DND-41 (cell line): ENCODE measurements around the gene ZNF273.

Source experiments
- ATAC-seq: fragments of 200-7000 bp; cut with Tn5 transposase; 3 replicates; pipeline ENCODE4 v1.9.1; 2021; ENCODE audit warnings: low read depth; ENCODE audit not compliant: insufficient read depth
- DNase-seq: peaks from one replicate; pipeline ENCODE4 v3.0.0-alpha.2; 2020
- H2AFZ ChIP-seq: 2 replicates; pipeline ENCODE4 v1.6.0; 2012; ENCODE audit warnings: low read depth, low read length
- H3K27ac ChIP-seq: 2 replicates; pipeline ENCODE4 v1.5.1; 2012; ENCODE audit warnings: low read length, inconsistent platforms
- H3K27me3 ChIP-seq: fragments of 200-600 bp; sonication (generic); 2 replicates; pipeline ENCODE4 v1.6.0; 2012; ENCODE audit warnings: low read length, mild to moderate bottlenecking, inconsistent platforms; ENCODE audit not compliant: insufficient read depth, poor library complexity
- H3K36me3 ChIP-seq: 2 replicates; pipeline ENCODE4 v1.5.1; 2012; ENCODE audit warnings: low read length, inconsistent platforms; ENCODE audit not compliant: insufficient read depth
- H3K4me1 ChIP-seq: 2 replicates; pipeline ENCODE4 v1.5.1; 2012; ENCODE audit warnings: mild to moderate bottlenecking, low read length; ENCODE audit not compliant: insufficient read depth
- H3K4me2 ChIP-seq: 2 replicates; pipeline ENCODE4 v1.6.0; 2012; ENCODE audit warnings: mild to moderate bottlenecking, moderate library complexity, low read length, inconsistent platforms; ENCODE audit not compliant: insufficient read depth
- H3K4me3 ChIP-seq, 2 experiments: fragments of 200-600 bp in 1 of 2; shearing (Covaris generic) in 1 of 2; 2 replicates each; pipeline ENCODE4 v1.5.1; 2012 to 2016; ENCODE audit warnings: inconsistent platforms in 2 of 2, low read length in 2 of 2, mild to moderate bottlenecking in 2 of 2, low read depth in 1 of 2, moderate library complexity in 1 of 2
- H3K79me2 ChIP-seq: 2 replicates; pipeline ENCODE4 v1.6.0; 2012; ENCODE audit warnings: low read length, inconsistent platforms; ENCODE audit not compliant: insufficient read depth
- H3K9ac ChIP-seq: 2 replicates; pipeline ENCODE4 v1.6.0; 2012; ENCODE audit warnings: low read depth, mild to moderate bottlenecking, inconsistent platforms, low read length, moderate library complexity
- H3K9me3 ChIP-seq: 2 replicates; pipeline ENCODE4 v1.5.1; 2012; ENCODE audit warnings: low read length, moderate library complexity, mild to moderate bottlenecking, inconsistent platforms; ENCODE audit not compliant: insufficient read depth, severe bottlenecking
- H4K20me1 ChIP-seq: 2 replicates; pipeline ENCODE4 v1.6.0; 2012; ENCODE audit warnings: low read length; ENCODE audit not compliant: insufficient read depth
- EZH2 ChIP-seq: IDR thresholded peaks from 3 replicates; pipeline ENCODE4 v1.6.1; 2012; ENCODE audit warnings: borderline replicate concordance, low read depth, mild to moderate bottlenecking, moderate library complexity, low read length, inconsistent platforms; ENCODE audit not compliant: severe bottlenecking
- TF ChIP-seq, protein P1 (sequence below): IDR thresholded peaks from 2 replicates; pipeline ENCODE4 v1.5.1; 2012; ENCODE audit warnings: borderline replicate concordance, low read length, moderate library complexity, mild to moderate bottlenecking; ENCODE audit not compliant: poor library complexity, severe bottlenecking; ENCODE audit errors: extremely low read depth

ZNF273 gene

DNA sequence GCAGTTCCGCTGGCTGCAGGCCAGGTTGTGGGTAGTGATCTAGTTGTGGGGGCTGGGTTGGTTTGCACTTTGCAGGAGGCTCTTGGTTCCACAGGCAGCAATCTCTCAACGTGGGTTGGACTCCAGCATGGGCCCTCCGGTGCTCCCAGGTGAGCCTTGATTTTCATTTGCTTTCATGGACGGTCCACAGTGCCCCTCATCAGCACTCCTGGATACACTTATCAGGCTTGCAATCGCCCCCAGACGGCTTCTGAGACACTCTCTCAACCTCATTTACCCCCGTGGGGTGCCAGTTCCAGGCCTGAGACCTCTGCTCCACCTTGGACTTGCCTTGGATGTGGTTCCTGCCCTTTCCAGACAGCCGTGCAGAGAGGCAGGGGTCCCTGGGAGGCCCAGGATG is 31.3 kb upstream of the ZNF273 start:
- H2AFZ ChIP-seq: no peak overlapping the region
- no peaks in the 10 kb centered on the region for H4K20me1 ChIP-seq
- H3K9ac ChIP-seq: no peak overlapping the region
- no peak overlapping the region for H3K27ac ChIP-seq
- peaks cover 6% of the 10 kb centered on the region; the same call in 1 of the 2 replicates for H3K4me1 ChIP-seq
- H3K4me3 ChIP-seq: no peak overlapping the region
- H3K36me3 ChIP-seq: no peaks in the 10 kb centered on the region
- ATAC-seq (no peak), DNase-seq (no peak)
- H3K27me3 ChIP-seq: no peaks in the 10 kb centered on the region
- no peak overlapping the region for H3K4me2 ChIP-seq
- H3K79me2 ChIP-seq: no peaks in the 10 kb centered on the region
- TF ChIP-seq, protein P1, sequence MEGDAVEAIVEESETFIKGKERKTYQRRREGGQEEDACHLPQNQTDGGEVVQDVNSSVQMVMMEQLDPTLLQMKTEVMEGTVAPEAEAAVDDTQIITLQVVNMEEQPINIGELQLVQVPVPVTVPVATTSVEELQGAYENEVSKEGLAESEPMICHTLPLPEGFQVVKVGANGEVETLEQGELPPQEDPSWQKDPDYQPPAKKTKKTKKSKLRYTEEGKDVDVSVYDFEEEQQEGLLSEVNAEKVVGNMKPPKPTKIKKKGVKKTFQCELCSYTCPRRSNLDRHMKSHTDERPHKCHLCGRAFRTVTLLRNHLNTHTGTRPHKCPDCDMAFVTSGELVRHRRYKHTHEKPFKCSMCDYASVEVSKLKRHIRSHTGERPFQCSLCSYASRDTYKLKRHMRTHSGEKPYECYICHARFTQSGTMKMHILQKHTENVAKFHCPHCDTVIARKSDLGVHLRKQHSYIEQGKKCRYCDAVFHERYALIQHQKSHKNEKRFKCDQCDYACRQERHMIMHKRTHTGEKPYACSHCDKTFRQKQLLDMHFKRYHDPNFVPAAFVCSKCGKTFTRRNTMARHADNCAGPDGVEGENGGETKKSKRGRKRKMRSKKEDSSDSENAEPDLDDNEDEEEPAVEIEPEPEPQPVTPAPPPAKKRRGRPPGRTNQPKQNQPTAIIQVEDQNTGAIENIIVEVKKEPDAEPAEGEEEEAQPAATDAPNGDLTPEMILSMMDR: no peak
- TF ChIP-seq EZH2: no peak
- peaks cover 31% of the 10 kb centered on the region for H3K9me3 ChIP-seq

DNA sequence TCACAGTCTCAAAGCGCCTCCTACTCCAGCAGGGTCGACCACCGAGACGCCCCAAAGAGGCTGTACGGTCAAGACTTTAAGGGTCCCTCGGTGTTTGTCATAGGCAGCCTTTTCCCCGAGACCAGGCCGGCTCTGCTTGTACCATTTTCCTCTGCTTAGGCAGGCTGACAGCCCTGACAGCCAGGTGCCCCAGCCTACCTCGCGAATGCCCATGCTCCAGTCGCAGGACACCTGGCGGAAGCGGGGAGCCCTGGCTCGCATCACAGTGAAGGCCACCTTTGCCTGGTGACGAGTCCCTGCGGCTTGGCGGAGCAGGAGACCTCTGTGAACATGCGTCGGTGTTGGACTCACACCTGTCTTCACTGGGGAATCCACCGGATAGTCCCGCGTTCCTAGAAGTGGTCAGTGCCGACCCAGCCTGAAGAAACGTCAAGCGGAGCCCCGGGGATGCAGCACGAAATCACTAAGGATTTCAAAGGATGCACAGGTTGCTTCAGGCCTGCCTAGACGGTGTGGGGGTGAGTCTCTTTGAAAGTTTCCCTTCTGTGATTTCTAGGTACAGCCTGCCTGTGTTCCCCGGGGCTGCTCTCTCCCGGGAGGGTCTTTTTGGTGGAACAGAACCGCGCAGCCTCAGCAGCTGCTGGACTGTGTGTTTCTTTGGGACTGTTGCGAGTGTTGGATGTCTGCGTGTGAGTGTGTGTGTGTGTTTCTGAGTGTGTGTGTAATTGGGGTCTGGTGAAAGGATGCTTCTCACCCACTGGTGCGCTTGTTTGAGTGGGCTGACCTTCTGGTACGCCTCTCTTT is 30.5 kb upstream of the ZNF273 start:
- H3K4me1 ChIP-seq: peaks cover 6% of the 10 kb centered on the region; the same call in 1 of the 2 replicates
- no peak overlapping the region for H3K4me2 ChIP-seq
- no peaks in the 10 kb centered on the region for H3K79me2 ChIP-seq
- TF ChIP-seq, protein P1: no peak
- TF ChIP-seq EZH2: no peak
- no peak overlapping the region for H2AFZ ChIP-seq
- H3K9ac ChIP-seq: no peak overlapping the region
- H3K9me3 ChIP-seq: peaks cover 39% of the 10 kb centered on the region
- no peaks in the 10 kb centered on the region for H3K27me3 ChIP-seq
- ATAC-seq (no peak), DNase-seq (peak; percentile 1)
- H3K27ac ChIP-seq: no peak overlapping the region
- no peaks in the 10 kb centered on the region for H4K20me1 ChIP-seq
- no peak overlapping the region for H3K4me3 ChIP-seq
- H3K36me3 ChIP-seq: no peaks in the 10 kb centered on the region

DNA sequence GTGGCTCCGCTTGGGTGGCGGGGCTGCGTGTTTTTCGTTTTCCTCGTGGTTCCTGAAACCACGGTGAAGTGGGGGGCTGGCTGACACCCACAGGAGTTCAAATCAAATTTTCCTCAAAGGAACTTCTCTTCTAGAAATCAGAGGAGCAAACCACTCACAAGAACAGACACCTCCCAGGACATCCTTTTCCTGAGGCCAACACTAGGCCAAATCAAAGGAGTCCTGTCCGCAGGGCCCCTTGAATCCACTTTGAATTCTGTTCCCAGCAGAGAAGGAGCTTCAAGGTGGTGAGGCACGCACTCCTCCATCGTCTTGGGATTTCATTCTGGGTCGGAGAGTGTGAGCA is 29.9 kb upstream of the ZNF273 start:
- DNase-seq: peak; percentile 0

More for the DNA sequence above, 29.9 kb upstream of the ZNF273 start:
- H3K9me3 ChIP-seq: peaks cover 44% of the 10 kb centered on the region
- no peak overlapping the region for H3K27ac ChIP-seq
- H3K4me1 ChIP-seq: peaks cover 6% of the 10 kb centered on the region; the same call in 1 of the 2 replicates
- no peak overlapping the region for H3K4me3 ChIP-seq
- H3K9ac ChIP-seq: no peak overlapping the region
- no peaks in the 10 kb centered on the region for H3K27me3 ChIP-seq
- H4K20me1 ChIP-seq: no peaks in the 10 kb centered on the region
- no peak for TF ChIP-seq EZH2
- TF ChIP-seq, protein P1: no peak
- ATAC-seq: no peak
- no peak overlapping the region for H2AFZ ChIP-seq
- no peaks in the 10 kb centered on the region for H3K36me3 ChIP-seq
- no peaks in the 10 kb centered on the region for H3K79me2 ChIP-seq
- H3K4me2 ChIP-seq: no peak overlapping the region
